ENCODE measurements around the gene SERPINA4. TPM values are rescaled to one million over a fixed set of nuclear protein-coding genes. Genes with fewer than 3 reads are reported as not detected.

The SERPINA4 gene
- total RNA-seq, 4 donors from 2014 or later, result not detected

- Histone ChIP-seq H3K27ac (replicated peaks in 1 of 4) (peak within 1 kb of the TSS; percentile 49 to 73 (median 59)), H3K27me3 (no peaks in the 10 kb centered on the region), H3K4me1 (peaks cover 3 to 43% (median 11%) of the 10 kb centered on the region in 4 donors), H3K9me3 (peaks cover 0 to 9% (median 6%) of the 10 kb centered on the region in 4 donors), H3K4me3 (peak within 1 kb of the TSS; percentile 19 to 51 (median 36)), H3K36me3 (no peaks in the 10 kb centered on the region)
- 71% methylated on average over 4 of the region's 4 CpGs for WGBS
- DNase-seq (ENCODE audit: extremely low spot score), result no peak
- intact Hi-C loops (cut with DNase I), result no loop called here
- TF ChIP-seq POLR2A (IDR thresholded peaks at IDR 0.05; ENCODE audit: low read depth) (no peak), POLR2AphosphoS5 (IDR thresholded peaks at IDR 0.05) (peak in 1 of 2 donors; percentile 69)
Observed at GRCh38 chr14:94612174-94612573, 50.9 kb downstream of the SERPINA4 start, which contains the start of gene SERPINA3. TSS of gene SERPINA3 (plus strand) at chr14:94612391. CDS start at chr14:94614442, 2,051 bp downstream.

- no peak for TF ChIP-seq CTCF (IDR thresholded peaks at IDR 0.05)
- no peak for TF ChIP-seq POLR2A (IDR thresholded peaks at IDR 0.05; ENCODE audit: low read depth)
- TF ChIP-seq EP300 (IDR thresholded peaks at IDR 0.05), result no peak
- TF ChIP-seq POLR2AphosphoS5 (IDR thresholded peaks at IDR 0.05), result no peak
- Histone ChIP-seq H3K36me3 (no peaks in the 10 kb centered on the region), H3K27me3 (no peaks in the 10 kb centered on the region), H3K9me3 (peaks cover 0 to 16% (median 13%) of the 10 kb centered on the region in 4 donors), H3K4me1 (peaks cover 3 to 43% (median 11%) of the 10 kb centered on the region in 4 donors), H3K4me3 (peak overlapping the region; percentile 19 to 51 (median 36)), H3K27ac (replicated peaks in 1 of 4) (peak overlapping the region; percentile 49 to 73 (median 59))
- 68% methylated on average over 7 of the region's 9 CpGs for WGBS
- no peak for DNase-seq (ENCODE audit: extremely low spot score)
- intact Hi-C loops (cut with DNase I), result no loop called here
Observed at GRCh38 chr14:94612580-94613554, 51.6 kb downstream of the SERPINA4 start.

- H3K9me3 ChIP-seq, result peaks cover 0 to 27% (median 24%) of the 10 kb centered on the region in 4 donors
- 87% methylated on average over 16 of the region's 20 CpGs for WGBS
- TF ChIP-seq POLR2A (IDR thresholded peaks at IDR 0.05; ENCODE audit: low read depth) (no peak), CTCF (IDR thresholded peaks at IDR 0.05) (no peak), POLR2AphosphoS5 (IDR thresholded peaks at IDR 0.05) (no peak), EP300 (IDR thresholded peaks at IDR 0.05) (no peak)
- intact Hi-C loops (cut with DNase I), result no loop called here
- H3K4me3 ChIP-seq, result peak overlapping the region; percentile 13 to 51 (median 36)
- H3K27ac ChIP-seq (replicated peaks in 1 of 4), result peak overlapping the region in 2 of 4 donors; percentile 58 to 73
- no peak for DNase-seq (ENCODE audit: extremely low spot score)
- H3K27me3 ChIP-seq, result no peaks in the 10 kb centered on the region
- H3K36me3 ChIP-seq, result peaks cover 0 to 3% (median 2%) of the 10 kb centered on the region in 4 donors
- H3K4me1 ChIP-seq, result peaks cover 3 to 43% (median 11%) of the 10 kb centered on the region in 4 donors
Observed at GRCh38 chr14:94613720-94614644, 52.7 kb downstream of the SERPINA4 start.

GRCh38 chr14:94614802-94615201, 53.6 kb downstream of the SERPINA4 start:
- no peak for DNase-seq (ENCODE audit: extremely low spot score)
- H3K4me3 ChIP-seq, result peak overlapping the region in 1 of 4 donors; percentile 51

More at GRCh38 chr14:94614802-94615201, 53.6 kb downstream of the SERPINA4 start:
- Histone ChIP-seq H3K4me1 (peaks cover 3 to 43% (median 11%) of the 10 kb centered on the region in 4 donors), H3K9me3 (peaks cover 0 to 33% (median 29%) of the 10 kb centered on the region in 4 donors), H3K27ac (replicated peaks in 1 of 4) (no peak overlapping the region), H3K27me3 (no peaks in the 10 kb centered on the region), H3K36me3 (peaks cover 3 to 6% (median 5%) of the 10 kb centered on the region in 4 donors)
- 98% methylated on average over 5 of the region's 7 CpGs for WGBS
- TF ChIP-seq EP300 (IDR thresholded peaks at IDR 0.05) (no peak), CTCF (IDR thresholded peaks at IDR 0.05) (no peak), POLR2AphosphoS5 (IDR thresholded peaks at IDR 0.05) (no peak), POLR2A (IDR thresholded peaks at IDR 0.05; ENCODE audit: low read depth) (no peak)
- intact Hi-C loops (cut with DNase I), result no loop called here

Measured in esophagus muscularis mucosa (tissue), 4 donors.